Stomach (tissue), 9 donors: ENCODE data around the gene NCKAP5. TPM values are rescaled to one million over a fixed set of nuclear protein-coding genes. Genes with fewer than 3 reads are reported as not detected.

Experiments
- DNase-seq, 2 donors: peaks; one replicate each; pipeline versions ENCODE4 v3.0.0 to v3.0.0-alpha.2; 2013 to 2019
- H3K27ac ChIP-seq, 5 donors: fragments of 200-600 bp in 4 of 5; sonication (generic) in 4 of 5; one replicate each; pipeline ENCODE4 v1.5.1; 2013 to 2019; ENCODE audit warnings: mild to moderate bottlenecking in 1 of 5, moderate library complexity in 1 of 5
- H3K27me3 ChIP-seq, 3 donors: fragments of 200-600 bp; sonication (generic); one replicate each; pipeline ENCODE4 v1.5.1; 2017 to 2019; ENCODE audit warnings: mixed run types in 1 of 3
- H3K36me3 ChIP-seq, 4 donors: fragments of 200-600 bp; sonication (generic); 1 replicate in 3 of 4; 2 replicates in 1 of 4; pipeline ENCODE4 v1.5.1; 2016 to 2019
- H3K4me1 ChIP-seq, 4 donors: fragments of 200-600 bp; sonication (generic); one replicate each; pipeline ENCODE4 v1.5.1; 2016 to 2019
- H3K4me3 ChIP-seq, 4 donors: fragments of 200-600 bp; sonication (generic) in 3 of 4; one replicate each; pipeline ENCODE4 v1.5.1; 2016 to 2019; ENCODE audit warnings: mild to moderate bottlenecking in 1 of 4
- H3K9me3 ChIP-seq, 4 donors: fragments of 200-600 bp; sonication (generic); one replicate each; pipeline ENCODE4 v1.5.1; 2016 to 2019
- EP300 ChIP-seq: sonication (generic); formaldehyde crosslinking; IDR thresholded peaks from one replicate; pipeline ENCODE4 v1.6.1; 2017; ENCODE audit warnings: antibody characterized with exemption
- POLR2A ChIP-seq, 4 donors: fragments of 450-650 bp; IDR thresholded peaks; one replicate each; pipeline ENCODE4 v1.6.1; 2016; ENCODE audit warnings: antibody characterized with exemption in 4 of 4, control low read depth in 2 of 4, mild to moderate bottlenecking in 1 of 4, moderate library complexity in 1 of 4
- POLR2AphosphoS5 ChIP-seq, 3 donors: sonication (generic); formaldehyde crosslinking; IDR thresholded peaks; one replicate each; pipeline ENCODE4 v1.6.1; 2016; ENCODE audit warnings: antibody characterized with exemption in 3 of 3
- WGBS, 5 donors: extraction: QIAGEN DNeasy Blood & Tissue Kit in 3 of 5; methylation state at CpG; one replicate each; pipeline versions ENCODE4 v1.1.5 to v1.1.7; 2013 to 2018; 5-methylcytosine and 5-hydroxymethylcytosine counted together
- intact Hi-C: fragments of 100-400 bp; cut with DNase I; formaldehyde crosslinking; loops from one replicate; pipeline ENCODE4 v1.15.1; 2023; ENCODE audit warnings: low total_unique reads
- polyA plus RNA-seq, 3 donors: library from polyadenylated mRNA; stranded (reverse); fragments of 200-250 nt; gene quantifications; one replicate each; pipeline ENCODE4 v1.2.3, GENCODE V29; 2013
- total RNA-seq, 5 donors: library from RNA; depleted of rRNA; stranded (reverse); fragments of >200 nt; gene quantifications; one replicate each; pipeline versions ENCODE4 v1.1.0 to v1.2.3, GENCODE V29; 2014 to 2016
- TF ChIP-seq, protein P1 (sequence below), 7 experiments: fragments of 450-650 bp in 4 of 7; fragments of 200-600 bp in 3 of 7; sonication (generic) in 3 of 7; IDR thresholded peaks; one replicate each; pipeline ENCODE4 v1.5.1; 2016 to 2019; ENCODE audit warnings: antibody characterized with exemption in 7 of 7, control low read depth in 2 of 7, mild to moderate bottlenecking in 1 of 7
- donor health status: healthy with polysubstance abuse.
- donor health status: Bipolar disorder and iron deficiency.
- donor health status: healthy.

Gene NCKAP5
- total and polyA plus RNA-seq, 8 donors: 0.58 to 8.0 (median 1.6) TPM; not detected in 1

DNA sequence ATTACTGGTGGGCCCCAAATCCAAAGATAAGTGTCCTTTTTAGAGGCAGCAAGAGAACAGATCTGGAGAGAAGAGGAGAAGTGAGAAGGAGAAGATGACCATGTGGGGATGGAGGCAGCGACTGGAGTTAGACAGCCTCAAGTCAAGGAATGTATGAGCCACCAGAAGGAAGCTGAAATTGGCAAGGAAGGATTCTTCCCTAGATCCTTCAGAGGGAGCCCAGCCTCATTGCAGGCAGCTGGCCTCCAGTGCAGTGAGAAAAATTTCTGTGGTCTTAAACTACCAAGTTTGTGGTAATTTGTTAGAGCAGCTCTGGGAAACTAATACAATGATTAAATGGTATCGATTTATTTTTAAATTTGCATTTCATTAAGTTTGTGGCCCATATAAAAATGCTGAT lies 167.9 kb downstream of the NCKAP5 start:
- DNase-seq: no peak
- Histone ChIP-seq H3K4me1 (no peaks in the 10 kb centered on the region), H3K27me3 (no peaks in the 10 kb centered on the region), H3K27ac (no peak overlapping the region), H3K36me3 (no peaks in the 10 kb centered on the region), H3K9me3 (no peaks in the 10 kb centered on the region), H3K4me3 (no peak overlapping the region)
- TF ChIP-seq EP300: no peak
- TF ChIP-seq, protein P1, sequence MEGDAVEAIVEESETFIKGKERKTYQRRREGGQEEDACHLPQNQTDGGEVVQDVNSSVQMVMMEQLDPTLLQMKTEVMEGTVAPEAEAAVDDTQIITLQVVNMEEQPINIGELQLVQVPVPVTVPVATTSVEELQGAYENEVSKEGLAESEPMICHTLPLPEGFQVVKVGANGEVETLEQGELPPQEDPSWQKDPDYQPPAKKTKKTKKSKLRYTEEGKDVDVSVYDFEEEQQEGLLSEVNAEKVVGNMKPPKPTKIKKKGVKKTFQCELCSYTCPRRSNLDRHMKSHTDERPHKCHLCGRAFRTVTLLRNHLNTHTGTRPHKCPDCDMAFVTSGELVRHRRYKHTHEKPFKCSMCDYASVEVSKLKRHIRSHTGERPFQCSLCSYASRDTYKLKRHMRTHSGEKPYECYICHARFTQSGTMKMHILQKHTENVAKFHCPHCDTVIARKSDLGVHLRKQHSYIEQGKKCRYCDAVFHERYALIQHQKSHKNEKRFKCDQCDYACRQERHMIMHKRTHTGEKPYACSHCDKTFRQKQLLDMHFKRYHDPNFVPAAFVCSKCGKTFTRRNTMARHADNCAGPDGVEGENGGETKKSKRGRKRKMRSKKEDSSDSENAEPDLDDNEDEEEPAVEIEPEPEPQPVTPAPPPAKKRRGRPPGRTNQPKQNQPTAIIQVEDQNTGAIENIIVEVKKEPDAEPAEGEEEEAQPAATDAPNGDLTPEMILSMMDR (IDR thresholded peaks at IDR 0.05): no peak
- no peak for TF ChIP-seq POLR2A (IDR thresholded peaks at IDR 0.05)
- no peak for TF ChIP-seq POLR2AphosphoS5 (IDR thresholded peaks at IDR 0.05)
- intact Hi-C loops: no loop called here
- 87 to 94% (median 88%) methylated on average over 2 of the region's 2 CpGs for WGBS, 5 donors

DNA sequence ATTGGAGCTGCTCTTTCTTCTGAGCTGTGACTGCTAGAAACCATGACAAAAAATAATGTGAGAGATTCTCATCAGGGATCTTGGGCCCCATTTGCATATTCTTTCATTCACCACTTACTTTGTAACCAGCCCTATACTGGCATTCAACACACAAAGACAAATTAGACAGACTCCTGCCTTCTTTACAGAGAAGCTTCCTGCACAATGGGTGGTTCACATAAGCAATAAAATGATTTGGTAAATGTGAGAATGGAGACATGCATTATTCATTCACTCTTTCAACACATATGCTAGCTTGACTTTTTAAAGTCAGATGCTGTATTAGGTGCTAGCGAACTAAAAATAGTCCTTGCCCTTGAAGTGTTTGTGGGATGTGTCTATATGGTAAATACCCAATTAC lies 174.4 kb downstream of the NCKAP5 start:
- Histone ChIP-seq H3K4me1 (no peaks in the 10 kb centered on the region), H3K9me3 (peaks cover 0 to 6% (median 2%) of the 10 kb centered on the region in 4 donors), H3K27ac (no peak overlapping the region), H3K27me3 (no peaks in the 10 kb centered on the region), H3K4me3 (no peak overlapping the region), H3K36me3 (no peaks in the 10 kb centered on the region)
- WGBS, 5 donors: 58 to 81% (median 74%) methylated on average over 1 of the region's 1 CpG
- DNase-seq: no peak
- TF ChIP-seq POLR2A (IDR thresholded peaks at IDR 0.05) (no peak), POLR2AphosphoS5 (IDR thresholded peaks at IDR 0.05) (no peak), EP300 (no peak)
- TF ChIP-seq, protein P1 (IDR thresholded peaks at IDR 0.05): no peak
- intact Hi-C loops: no loop called here

DNA sequence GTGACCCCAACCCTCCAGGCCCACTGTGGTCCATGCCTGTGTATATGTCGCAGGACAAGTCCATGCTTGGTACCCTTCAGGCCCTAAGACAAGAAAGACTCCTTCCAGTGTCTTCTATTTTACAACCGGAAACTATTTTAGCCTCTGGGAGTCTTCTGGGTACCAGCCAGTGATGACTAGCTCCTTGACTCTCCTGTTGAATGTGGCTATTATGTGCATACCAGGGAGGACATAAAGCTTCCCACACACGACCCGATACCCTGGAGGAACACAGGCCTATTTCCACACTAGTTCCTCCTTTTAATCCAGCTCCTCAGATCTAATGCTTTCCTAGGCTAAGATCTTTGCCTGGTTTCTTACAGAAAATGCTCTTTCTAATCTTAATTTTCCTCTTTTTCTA lies 178.1 kb downstream of the NCKAP5 start:
- H3K4me3 ChIP-seq: no peak overlapping the region
- intact Hi-C loops: no loop called here
- WGBS, 5 donors: 86 to 94% (median 93%) methylated on average over 4 of the region's 4 CpGs
- H3K27ac ChIP-seq: no peak overlapping the region
- DNase-seq: no peak
- no peaks in the 10 kb centered on the region for H3K27me3 ChIP-seq
- H3K4me1 ChIP-seq: no peaks in the 10 kb centered on the region
- H3K36me3 ChIP-seq: no peaks in the 10 kb centered on the region
- peaks cover 0 to 19% (median 8%) of the 10 kb centered on the region in 4 donors for H3K9me3 ChIP-seq
- TF ChIP-seq POLR2AphosphoS5 (IDR thresholded peaks at IDR 0.05) (no peak), EP300 (no peak), POLR2A (IDR thresholded peaks at IDR 0.05) (no peak)
- TF ChIP-seq, protein P1 (IDR thresholded peaks at IDR 0.05): no peak

DNA sequence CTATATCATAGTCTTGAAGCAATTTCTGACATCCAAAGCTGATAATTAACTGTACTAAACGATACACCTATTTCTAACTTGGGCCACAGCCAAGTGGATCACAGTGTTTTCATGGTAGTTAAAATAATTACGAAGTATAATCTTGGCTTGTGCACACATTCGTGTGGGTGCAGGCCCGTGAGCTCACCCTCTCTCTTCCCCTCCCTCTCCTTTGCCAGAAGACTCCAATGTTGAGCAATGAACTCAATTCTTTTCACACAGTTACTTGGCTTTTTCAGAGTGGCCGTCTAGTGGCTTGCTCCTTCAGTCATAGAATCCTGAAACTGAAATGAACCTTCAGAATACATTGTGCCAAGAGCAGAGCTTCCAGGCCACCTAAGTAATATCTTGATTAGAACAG lies 178.7 kb downstream of the NCKAP5 start:
- DNase-seq: no peak
- no peaks in the 10 kb centered on the region for H3K4me1 ChIP-seq
- intact Hi-C loops: no loop called here
- H3K9me3 ChIP-seq: peaks cover 0 to 19% (median 8%) of the 10 kb centered on the region in 4 donors
- H3K27ac ChIP-seq: no peak overlapping the region
- H3K27me3 ChIP-seq: no peaks in the 10 kb centered on the region
- no peaks in the 10 kb centered on the region for H3K36me3 ChIP-seq
- no peak overlapping the region for H3K4me3 ChIP-seq
- 70 to 83% (median 78%) methylated on average over 5 of the region's 5 CpGs for WGBS, 5 donors
- TF ChIP-seq EP300: no peak
- no peak for TF ChIP-seq POLR2AphosphoS5 (IDR thresholded peaks at IDR 0.05)

DNA sequence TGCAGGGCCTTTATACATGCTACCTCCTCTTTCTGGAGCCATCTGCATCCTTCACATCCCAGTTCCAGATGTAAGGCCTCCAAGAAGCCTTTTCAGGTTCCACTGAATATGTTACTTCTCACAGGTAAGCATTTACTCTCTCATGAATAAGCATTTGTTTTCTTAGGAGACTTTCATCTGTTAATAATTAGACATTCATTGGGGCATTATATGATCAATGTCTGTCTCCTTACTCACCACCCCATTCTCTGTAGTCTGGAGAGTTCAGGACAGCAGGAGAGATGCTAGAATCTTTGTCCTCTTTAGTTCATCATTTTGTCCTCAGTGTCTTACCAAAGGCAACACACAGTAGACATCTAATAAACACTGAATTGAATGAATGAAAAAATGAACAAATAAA lies 185.7 kb downstream of the NCKAP5 start:
- intact Hi-C loops: no loop called here
- TF ChIP-seq, protein P1 (IDR thresholded peaks at IDR 0.05): no peak
- no peak for TF ChIP-seq POLR2A (IDR thresholded peaks at IDR 0.05)
- no peak for TF ChIP-seq EP300
- no peak for TF ChIP-seq POLR2AphosphoS5 (IDR thresholded peaks at IDR 0.05)
- no peaks in the 10 kb centered on the region for H3K4me1 ChIP-seq
- DNase-seq: no peak
- peaks cover 0 to 6% (median 0%) of the 10 kb centered on the region in 4 donors for H3K9me3 ChIP-seq
- no peaks in the 10 kb centered on the region for H3K27me3 ChIP-seq
- no peaks in the 10 kb centered on the region for H3K36me3 ChIP-seq
- no peak overlapping the region for H3K4me3 ChIP-seq
- H3K27ac ChIP-seq: no peak overlapping the region
